Measurements from ENCODE around the gene NCAM2.

- TF ChIP-seq CTCF (IDR thresholded peaks at IDR 0.05; ENCODE audit: poor library complexity) (no peak), EZH2phosphoT487 (IDR thresholded peaks at IDR 0.05; ENCODE audit: low read depth, severe bottlenecking, unreplicated experiment) (no peak), EZH2 (IDR thresholded peaks at IDR 0.05; ENCODE audit: borderline replicate concordance) (no peak)
Observed at GRCh38 chr21:21200103-21200938, 202.1 kb downstream of the NCAM2 start.

Data from hepatocyte (in vitro differentiated cells).